G401.6 (cell line): ENCODE results near the gene C1QBP.
"Not testable (repeated sequence)": the region's sequence is repeated elsewhere in the genome, so short reads cannot be mapped to it uniquely, and the experiment has no call there.

ENCODE experiments used
- FAIRE-seq: peaks from 2 replicates; lab custom pipeline; 2012; peaks lifted over from hg19 to GRCh38; lab: Jason Lieb, UNC

C1QBP gene

DNA sequence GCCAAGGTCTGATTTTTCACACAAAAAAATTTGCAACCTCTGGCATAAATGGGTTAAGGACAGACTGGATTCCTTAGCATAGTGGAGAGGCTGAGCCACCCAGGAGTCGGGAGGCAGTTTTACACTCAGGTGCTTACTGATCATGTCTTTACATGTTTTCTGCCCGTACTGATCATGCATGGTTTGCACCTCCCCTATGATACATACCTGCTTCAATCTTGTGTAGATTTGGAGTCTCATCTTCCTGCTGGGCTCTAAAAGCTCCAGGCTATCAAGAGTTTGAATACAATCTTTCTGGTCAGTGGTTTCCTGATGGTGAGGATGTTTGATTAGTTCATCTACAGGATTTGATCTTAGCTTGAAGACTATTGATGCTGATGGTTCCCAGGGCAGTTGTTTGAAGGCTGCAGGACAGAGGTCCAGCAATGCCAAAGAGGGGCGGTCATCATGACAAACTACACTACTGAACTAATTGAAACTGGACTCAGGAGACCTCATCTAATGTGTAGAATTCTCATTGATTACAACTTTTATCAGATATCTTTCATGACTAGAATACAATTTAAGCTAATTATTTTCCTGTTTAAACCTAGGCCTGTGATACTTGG lies 6.9 kb downstream of the C1QBP start:
- FAIRE-seq = no peak

DNA sequence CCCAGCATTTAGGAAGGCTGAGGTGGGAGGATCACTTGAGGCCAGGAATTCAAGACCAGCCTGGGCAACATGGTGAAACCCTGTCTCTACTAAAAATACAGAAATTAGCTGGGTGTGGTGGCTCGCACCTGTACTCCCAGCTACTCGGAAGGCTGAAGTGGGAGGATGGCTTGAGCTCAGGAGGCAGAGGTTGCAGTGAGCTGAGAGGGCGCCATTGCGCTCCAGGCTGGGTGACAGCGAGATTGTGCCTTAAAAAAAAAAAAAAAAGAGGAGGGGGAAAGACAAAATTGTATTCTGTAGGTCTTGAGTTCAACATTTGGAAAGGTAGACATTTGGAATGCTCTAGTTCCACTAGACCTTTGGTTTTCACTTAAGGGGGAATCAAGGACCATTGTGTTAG lies 7.7 kb downstream of the C1QBP start:
- not testable (repeated sequence) for FAIRE-seq

- FAIRE-seq = no peak
Observed at GRCh38 chr17:5430413-5430999, 8.4 kb downstream of the C1QBP start.

GRCh38 chr17:5429191-5429887 lies 9.6 kb downstream of the C1QBP start:
- FAIRE-seq = no peak

DNA sequence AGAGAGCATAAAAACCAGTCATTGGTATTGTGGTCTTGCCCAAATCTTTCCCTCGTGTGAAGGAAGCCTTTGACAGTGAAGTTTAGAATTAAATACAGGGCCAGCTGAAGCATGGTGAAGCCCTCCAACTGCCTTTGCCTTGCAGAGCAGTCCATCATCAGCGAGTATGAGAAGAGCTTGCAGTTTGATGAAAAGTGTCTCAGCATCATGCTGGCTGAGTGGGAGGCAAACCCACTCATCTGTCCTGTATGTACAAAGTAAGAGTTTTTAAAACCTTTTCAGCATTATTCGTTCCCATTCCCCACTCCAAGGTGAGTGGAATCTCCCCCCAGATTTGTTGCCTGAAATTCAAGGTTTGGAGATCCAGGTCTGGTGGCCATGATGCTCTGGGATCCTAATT lies 13.1 kb downstream of the C1QBP start:
- FAIRE-seq = no peak

DNA sequence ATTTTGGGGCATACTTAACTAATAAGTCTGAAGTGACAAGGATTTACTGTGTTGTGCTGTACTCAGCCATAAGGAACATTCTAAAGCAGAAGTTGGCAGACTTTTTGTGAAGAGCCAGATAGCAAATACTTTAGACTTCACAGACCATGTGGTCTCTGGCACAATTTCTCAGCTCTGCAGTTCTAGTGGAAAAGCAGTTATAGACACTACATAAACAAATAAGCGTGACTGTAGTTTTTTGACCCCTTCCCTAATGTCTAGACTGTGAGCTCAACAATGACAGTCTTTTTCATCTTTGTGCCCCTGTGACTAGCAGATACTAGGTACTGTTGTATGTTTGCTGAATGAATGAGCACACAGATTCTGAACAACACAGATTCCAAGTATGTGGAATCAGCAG lies 14.0 kb downstream of the C1QBP start:
- FAIRE-seq = no peak

GRCh38 chr17:5422505-5422904 lies 16.4 kb downstream of the C1QBP start:
- FAIRE-seq = no peak

- FAIRE-seq = no peak
Observed at GRCh38 chr17:5419959-5420653, 18.8 kb downstream of the C1QBP start, which contains the start of gene RPAIN. Gene RPAIN (plus strand): TSS chr17:5420182. CDS start chr17:5420211, 29 bp downstream.

- FAIRE-seq = peak; percentile 98
Observed at GRCh38 chr17:5419356-5419958, 19.5 kb downstream of the C1QBP start, which contains the start of gene NUP88. Gene NUP88 (minus strand): TSS chr17:5419662. CDS start chr17:5419650, 12 bp downstream.

GRCh38 chr17:5418858-5419355 lies 20.0 kb downstream of the C1QBP start:
- FAIRE-seq = no peak

- FAIRE-seq = no peak
Observed at GRCh38 chr17:5416901-5417300, 22.1 kb downstream of the C1QBP start.

- FAIRE-seq = no peak
Observed at GRCh38 chr17:5413682-5414081, 25.3 kb downstream of the C1QBP start.

DNA sequence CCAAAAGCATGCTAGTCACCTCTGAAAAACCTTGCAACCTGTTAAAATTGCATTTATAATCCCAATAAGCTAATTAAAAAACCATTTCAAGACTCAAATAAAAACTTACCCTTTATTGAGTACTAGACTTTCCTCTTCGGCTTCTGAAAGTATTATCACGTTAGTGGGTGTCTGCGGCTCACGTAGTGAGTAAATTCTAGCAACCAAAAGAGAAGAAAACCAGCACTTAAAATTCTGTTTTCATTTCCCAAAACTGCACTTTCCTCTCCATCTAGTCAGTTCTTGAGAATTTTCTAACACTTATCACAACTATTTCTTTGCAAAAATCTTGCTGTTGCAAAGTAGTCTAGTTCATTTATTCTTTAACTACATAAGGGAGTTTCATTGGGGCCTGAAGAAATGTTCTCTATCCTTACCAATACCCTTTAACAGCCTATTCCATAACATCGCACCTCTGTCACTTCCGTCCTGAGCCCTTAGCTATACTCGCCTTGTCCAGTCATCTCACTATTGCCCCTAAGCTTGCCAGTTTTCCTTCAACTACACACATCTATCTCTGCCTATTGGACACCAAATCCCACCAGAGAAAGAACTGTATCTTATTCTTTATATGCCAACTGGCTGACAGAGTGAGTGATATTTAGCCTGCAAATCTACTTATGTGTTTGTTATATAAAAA lies 28.2 kb downstream of the C1QBP start:
- FAIRE-seq = no peak

DNA sequence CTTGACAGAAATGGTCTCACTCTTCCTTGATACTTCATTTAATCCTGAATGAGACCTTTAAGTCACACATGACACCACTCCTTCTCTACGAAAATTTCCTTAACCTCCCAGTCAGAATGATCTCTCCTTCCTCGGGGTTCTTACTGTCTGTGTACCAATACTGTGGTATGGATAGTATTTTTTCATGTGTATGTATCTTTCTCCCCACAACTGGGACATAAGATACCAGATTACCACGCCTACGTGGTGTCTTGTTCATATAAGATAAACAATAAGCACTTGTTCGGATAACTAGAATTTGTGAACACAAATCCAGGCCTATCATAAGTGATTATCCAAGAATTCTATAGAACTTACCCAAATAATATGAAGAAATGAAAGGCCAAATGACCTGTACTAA lies 30.8 kb downstream of the C1QBP start:
- no peak for FAIRE-seq

GRCh38 chr17:5405400-5405799 lies 33.6 kb downstream of the C1QBP start:
- FAIRE-seq = no peak

GRCh38 chr17:5399767-5400166 lies 39.2 kb downstream of the C1QBP start:
- FAIRE-seq = no peak

DNA sequence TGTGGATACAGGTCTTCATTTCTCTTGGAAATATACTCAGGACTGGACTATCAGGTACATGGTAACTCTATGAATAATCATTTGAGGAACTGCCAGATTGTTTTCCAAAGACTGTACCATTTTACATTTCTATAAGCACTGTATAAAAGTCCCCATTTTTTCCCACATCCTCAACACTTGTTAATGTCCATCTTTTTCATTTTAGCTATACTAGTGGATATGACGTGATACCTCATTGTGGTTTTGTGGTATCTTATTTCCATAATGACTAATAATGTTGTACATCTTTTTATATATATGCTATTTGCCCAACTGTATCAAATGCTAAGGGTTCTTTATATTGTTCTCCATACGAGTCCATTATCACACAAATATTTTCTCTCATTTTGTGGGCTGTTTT lies 42.3 kb downstream of the C1QBP start:
- FAIRE-seq = no peak

DNA sequence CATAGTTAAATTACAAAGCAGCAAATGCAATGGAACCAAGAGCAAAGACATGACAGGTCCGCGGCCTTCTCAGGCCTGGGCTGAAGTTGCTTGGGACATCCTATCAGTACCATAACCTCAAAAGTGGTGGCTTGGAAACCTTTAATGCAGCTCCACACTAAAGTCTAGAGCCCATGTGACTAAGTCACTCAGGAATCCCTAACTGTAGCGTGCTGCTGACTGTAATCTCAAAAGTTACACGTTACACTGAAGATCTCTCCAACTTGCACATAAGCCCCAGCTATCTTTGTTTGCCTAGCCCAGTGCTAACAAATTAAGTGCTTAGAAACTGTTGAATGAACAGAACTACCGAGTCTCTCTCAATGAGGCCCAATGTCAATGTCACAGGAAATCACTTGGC lies 47.3 kb downstream of the C1QBP start:
- no peak for FAIRE-seq
